Chondrocyte (in vitro differentiated cells): ENCODE results near the gene EXOC7. TPM values are rescaled to one million over a fixed set of nuclear protein-coding genes. Genes with fewer than 3 reads are reported as not detected.

ENCODE experiments used
- DNase-seq: peaks from one replicate; pipeline ENCODE4 v3.0.0; 2021; ENCODE audit warnings: mixed read lengths, low spot score
- H3K27ac Mint-ChIP-seq: one replicate; pipeline ENCODE4 v1.8.0; 2021; ENCODE audit warnings: mild to moderate bottlenecking, moderate library complexity, mixed read lengths; ENCODE audit not compliant: unreplicated experiment
- H3K27me3 Mint-ChIP-seq: 2 replicates; pipeline ENCODE4 v1.8.0; 2021; ENCODE audit warnings: low read depth, mixed read lengths
- H3K36me3 Mint-ChIP-seq: 2 replicates; pipeline ENCODE4 v1.8.0; 2021; ENCODE audit warnings: low read depth, mixed read lengths
- H3K4me1 Mint-ChIP-seq: 2 replicates; pipeline ENCODE4 v1.8.0; 2021; ENCODE audit warnings: low read depth, mild to moderate bottlenecking, mixed read lengths
- H3K4me3 Mint-ChIP-seq: one replicate; pipeline ENCODE4 v1.8.0; 2021; ENCODE audit warnings: mild to moderate bottlenecking, moderate library complexity, mixed read lengths; ENCODE audit not compliant: unreplicated experiment
- H3K9me3 Mint-ChIP-seq: 2 replicates; pipeline ENCODE4 v1.8.0; 2021; ENCODE audit warnings: low read depth, mixed read lengths
- total RNA-seq: library from RNA; stranded (reverse); gene quantifications from 3 replicates; pipeline ENCODE4 v1.2.1, GENCODE V29; 2021
- TF ChIP-seq, protein P1 (sequence below): fragments of 200-600 bp; sonication (generic); IDR thresholded peaks from 2 replicates; pipeline ENCODE4 v1.5.0; 2021; ENCODE audit warnings: antibody characterized with exemption, mild to moderate bottlenecking, moderate library complexity

The EXOC7 gene
- total RNA-seq, 1 donor from 2014 or later: 131 TPM

DNA sequence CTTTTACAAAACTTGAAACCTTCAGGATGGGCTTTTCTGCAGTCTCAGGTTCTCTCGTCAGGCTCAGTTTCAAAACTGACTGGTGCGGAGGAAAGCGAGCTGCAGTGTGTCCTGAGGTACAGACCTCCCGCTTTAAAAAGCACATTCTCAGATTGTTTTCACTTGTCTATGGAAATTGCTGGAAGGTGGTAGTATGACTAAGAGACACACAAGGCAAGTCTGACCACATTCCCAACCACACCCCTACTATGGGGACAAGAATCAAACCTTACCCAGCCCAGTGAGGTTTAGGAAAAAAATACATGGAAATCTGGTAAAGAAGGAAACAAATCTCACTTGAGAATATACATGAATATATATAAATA, 49.5 kb downstream of the EXOC7 start:
- H3K36me3 Mint-ChIP-seq: peaks cover 41% of the 10 kb centered on the region
- TF ChIP-seq, protein P1, sequence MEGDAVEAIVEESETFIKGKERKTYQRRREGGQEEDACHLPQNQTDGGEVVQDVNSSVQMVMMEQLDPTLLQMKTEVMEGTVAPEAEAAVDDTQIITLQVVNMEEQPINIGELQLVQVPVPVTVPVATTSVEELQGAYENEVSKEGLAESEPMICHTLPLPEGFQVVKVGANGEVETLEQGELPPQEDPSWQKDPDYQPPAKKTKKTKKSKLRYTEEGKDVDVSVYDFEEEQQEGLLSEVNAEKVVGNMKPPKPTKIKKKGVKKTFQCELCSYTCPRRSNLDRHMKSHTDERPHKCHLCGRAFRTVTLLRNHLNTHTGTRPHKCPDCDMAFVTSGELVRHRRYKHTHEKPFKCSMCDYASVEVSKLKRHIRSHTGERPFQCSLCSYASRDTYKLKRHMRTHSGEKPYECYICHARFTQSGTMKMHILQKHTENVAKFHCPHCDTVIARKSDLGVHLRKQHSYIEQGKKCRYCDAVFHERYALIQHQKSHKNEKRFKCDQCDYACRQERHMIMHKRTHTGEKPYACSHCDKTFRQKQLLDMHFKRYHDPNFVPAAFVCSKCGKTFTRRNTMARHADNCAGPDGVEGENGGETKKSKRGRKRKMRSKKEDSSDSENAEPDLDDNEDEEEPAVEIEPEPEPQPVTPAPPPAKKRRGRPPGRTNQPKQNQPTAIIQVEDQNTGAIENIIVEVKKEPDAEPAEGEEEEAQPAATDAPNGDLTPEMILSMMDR: no peak
- no peak overlapping the region for H3K4me3 Mint-ChIP-seq
- H3K4me1 Mint-ChIP-seq: peaks cover 26% of the 10 kb centered on the region
- H3K9me3 Mint-ChIP-seq: no peaks in the 10 kb centered on the region
- H3K27ac Mint-ChIP-seq: peak overlapping the region; percentile 67
- H3K27me3 Mint-ChIP-seq: no peaks in the 10 kb centered on the region
- no peak for DNase-seq

DNA sequence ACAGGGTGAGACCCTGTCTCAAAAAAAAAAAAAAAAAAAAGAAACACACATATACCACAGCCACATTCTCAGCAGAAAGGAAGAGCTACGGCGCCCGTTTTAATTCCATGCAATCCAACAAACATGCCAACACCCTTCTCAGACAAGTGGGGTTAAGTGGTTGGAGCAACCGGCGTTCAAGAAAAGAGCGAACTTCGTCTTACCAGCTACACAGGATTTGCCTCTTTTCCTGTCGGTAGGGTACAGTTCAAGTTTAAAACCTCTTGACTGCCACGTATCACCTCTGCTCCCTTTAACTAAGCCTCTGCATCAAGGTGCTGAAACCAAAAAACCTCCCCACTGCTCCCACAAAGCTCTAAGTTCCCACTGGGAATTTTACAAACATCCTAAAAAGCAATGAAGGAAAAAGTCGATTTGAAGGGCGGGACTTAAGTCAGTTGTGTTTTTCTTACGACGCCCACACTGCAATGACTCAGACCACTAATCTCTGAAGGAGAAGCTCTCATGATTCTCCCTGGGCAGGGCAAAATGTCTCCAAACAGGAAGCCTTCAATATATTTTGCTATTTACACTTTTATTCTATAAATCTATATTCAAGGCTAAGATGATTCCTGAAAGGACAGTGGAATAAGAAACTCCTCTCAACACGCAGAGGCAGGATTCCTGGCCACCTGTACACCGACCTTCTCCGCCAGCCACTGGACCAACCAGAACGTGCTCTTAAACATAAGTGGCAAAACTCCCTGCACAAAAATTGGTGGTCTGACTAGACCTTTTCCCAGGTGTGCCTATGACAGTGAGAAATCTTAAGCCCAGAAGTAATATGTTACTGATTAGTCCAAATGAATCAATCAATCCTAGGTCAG, 50.1 kb downstream of the EXOC7 start:
- Mint-ChIP-seq H3K27me3 (no peaks in the 10 kb centered on the region), H3K4me1 (peaks cover 26% of the 10 kb centered on the region), H3K9me3 (no peaks in the 10 kb centered on the region), H3K36me3 (peaks cover 40% of the 10 kb centered on the region), H3K27ac (peak overlapping the region; percentile 67), H3K4me3 (no peak overlapping the region)
- no peak for DNase-seq
- TF ChIP-seq, protein P1: no peak

GRCh38 chr17:76051561-76051960, 52.0 kb downstream of the EXOC7 start:
- Mint-ChIP-seq H3K4me3 (no peak overlapping the region), H3K27me3 (no peaks in the 10 kb centered on the region), H3K9me3 (no peaks in the 10 kb centered on the region), H3K27ac (peak overlapping the region; percentile 80), H3K4me1 (peaks cover 32% of the 10 kb centered on the region), H3K36me3 (peaks cover 40% of the 10 kb centered on the region)
- TF ChIP-seq, protein P1: no peak
- no peak for DNase-seq

- Mint-ChIP-seq H3K4me1 (peaks cover 32% of the 10 kb centered on the region), H3K27me3 (no peaks in the 10 kb centered on the region), H3K27ac (peak overlapping the region; percentile 54), H3K9me3 (no peaks in the 10 kb centered on the region), H3K36me3 (peaks cover 38% of the 10 kb centered on the region), H3K4me3 (no peak overlapping the region)
- no peak for DNase-seq
- TF ChIP-seq, protein P1: no peak
Observed at GRCh38 chr17:76050538-76051467, 52.8 kb downstream of the EXOC7 start.
